HG02610 (cell line): ENCODE measurements around the gene R3HDM2.

Source experiments
- ATAC-seq: cut with Tn5 transposase; IDR thresholded peaks from one replicate; pipeline ENCODE4 v1.9.1; 2021; ENCODE audit warnings: mild to moderate bottlenecking, moderate library complexity; ENCODE audit not compliant: unreplicated experiment

R3HDM2 gene

GRCh38 chr12:57207731-57208630, 222.9 kb downstream of the R3HDM2 start:
- no peak for ATAC-seq

GRCh38 chr12:57205931-57206330, 224.9 kb downstream of the R3HDM2 start:
- ATAC-seq: no peak

- ATAC-seq: no peak
Observed at GRCh38 chr12:57205186-57205585, 225.7 kb downstream of the R3HDM2 start.

- no peak for ATAC-seq
Observed at GRCh38 chr12:57204454-57204853, 226.4 kb downstream of the R3HDM2 start.

GRCh38 chr12:57203791-57204190, 227.1 kb downstream of the R3HDM2 start:
- no peak for ATAC-seq
